Neuronal stem cell (in vitro differentiated cells): ENCODE data around the gene TTLL3.
"Not testable (repeated sequence)": the region's sequence is repeated elsewhere in the genome, so short reads cannot be mapped to it uniquely, and the experiment has no call there.

ENCODE experiments used
- DNase-seq: peaks from one replicate; pipeline ENCODE4 v3.0.0-alpha.2; 2013; ENCODE audit warnings: low spot score
- H2AFZ ChIP-seq: one replicate; pipeline ENCODE4 v1.6.1; 2013; ENCODE audit warnings: mild to moderate bottlenecking, low read length, inconsistent platforms
- H2AK5ac ChIP-seq: 2 replicates; pipeline ENCODE4 v1.6.1; 2013; ENCODE audit warnings: low read depth, mild to moderate bottlenecking, inconsistent platforms, low read length, moderate library complexity, mixed read lengths
- H2BK120ac ChIP-seq: 2 replicates; pipeline ENCODE4 v1.6.1; 2013; ENCODE audit warnings: low read depth, mild to moderate bottlenecking, inconsistent platforms, low read length, moderate library complexity, mixed read lengths
- H2BK12ac ChIP-seq: one replicate; pipeline ENCODE4 v1.6.1; 2013; ENCODE audit warnings: low read length, inconsistent platforms
- H2BK15ac ChIP-seq: 2 replicates; pipeline ENCODE4 v1.6.1; 2013; ENCODE audit warnings: mild to moderate bottlenecking, low read length, inconsistent platforms, mixed read lengths
- H2BK5ac ChIP-seq: one replicate; pipeline ENCODE4 v1.6.1; 2013; ENCODE audit warnings: inconsistent platforms, mild to moderate bottlenecking, low read length, moderate library complexity
- H3K14ac ChIP-seq: one replicate; pipeline ENCODE4 v1.6.1; 2013; ENCODE audit warnings: low read length, inconsistent platforms
- H3K18ac ChIP-seq: 2 replicates; pipeline ENCODE4 v1.6.1; 2013; ENCODE audit warnings: low read length, inconsistent platforms
- H3K23ac ChIP-seq: 2 replicates; pipeline ENCODE4 v1.6.1; 2013; ENCODE audit warnings: low read depth, mild to moderate bottlenecking, mixed read lengths, low read length, inconsistent platforms; ENCODE audit not compliant: poor library complexity
- H3K27ac ChIP-seq: replicated peaks from 3 replicates; pipeline ENCODE4 v1.5.1; 2013; ENCODE audit warnings: low read length, inconsistent platforms
- H3K27me3 ChIP-seq, 3 experiments: 2 replicates each; pipeline ENCODE4 v1.6.1; 2013; ENCODE audit warnings: low read length in 3 of 3, mild to moderate bottlenecking in 2 of 3, inconsistent platforms in 1 of 3, low read depth in 1 of 3, mixed read lengths in 1 of 3, moderate library complexity in 1 of 3; ENCODE audit not compliant: control insufficient read depth in 3 of 3, insufficient read depth in 3 of 3
- H3K36me3 ChIP-seq, 2 donors: replicated peaks in 1 of 2; 2 replicates each; pipeline ENCODE4 v1.6.1; 2013; ENCODE audit warnings: low read length in 2 of 2; ENCODE audit not compliant: control insufficient read depth in 2 of 2, insufficient read depth in 2 of 2
- H3K4ac ChIP-seq: 2 replicates; pipeline ENCODE4 v1.6.1; 2013; ENCODE audit warnings: inconsistent platforms, mild to moderate bottlenecking, low read length, moderate library complexity
- H3K4me1 ChIP-seq, 2 donors: 1 replicate in 1 of 2; 2 replicates in 1 of 2; pipeline ENCODE4 v1.6.1; 2013; ENCODE audit warnings: low read length in 2 of 2, low read depth in 1 of 2; ENCODE audit not compliant: control insufficient read depth in 2 of 2, insufficient read depth in 1 of 2
- H3K4me2 ChIP-seq: one replicate; pipeline ENCODE4 v1.6.1; 2013; ENCODE audit warnings: mild to moderate bottlenecking, low read length, inconsistent platforms; ENCODE audit not compliant: insufficient read depth, poor library complexity, severe bottlenecking
- H3K4me3 ChIP-seq, 2 donors: 2 replicates each; pipeline ENCODE4 v1.5.1; 2013; ENCODE audit warnings: low read length in 2 of 2, mild to moderate bottlenecking in 2 of 2, inconsistent platforms in 1 of 2, moderate library complexity in 1 of 2
- H3K79me1 ChIP-seq: one replicate; pipeline ENCODE4 v1.6.1; 2013; ENCODE audit warnings: low read depth, mild to moderate bottlenecking, inconsistent platforms, low read length, moderate library complexity
- H3K9ac ChIP-seq: one replicate; pipeline ENCODE4 v1.6.1; 2013; ENCODE audit warnings: mild to moderate bottlenecking, low read depth, low read length, inconsistent platforms; ENCODE audit not compliant: poor library complexity
- H3K9me3 ChIP-seq, 2 donors: replicated peaks in 1 of 2; 2 replicates each; pipeline versions ENCODE3 to v1.6.1; 2013; ENCODE audit warnings: low read length in 2 of 2, mild to moderate bottlenecking in 2 of 2, inconsistent platforms in 1 of 2, low read depth in 1 of 2, mixed read lengths in 1 of 2, moderate library complexity in 1 of 2; ENCODE audit not compliant: control insufficient read depth in 2 of 2, insufficient read depth in 1 of 2
- H4K8ac ChIP-seq: one replicate; pipeline ENCODE4 v1.6.1; 2013; ENCODE audit warnings: low read depth, mild to moderate bottlenecking, inconsistent platforms, low read length, moderate library complexity
- H4K91ac ChIP-seq: one replicate; pipeline ENCODE4 v1.6.1; 2013; ENCODE audit warnings: low read length, low read depth, mild to moderate bottlenecking, inconsistent platforms; ENCODE audit not compliant: poor library complexity
- WGBS, 2 donors: extraction: QIAGEN DNeasy Blood & Tissue Kit; methylation state at CpG; one replicate each; pipeline ENCODE4 v1.1.7; 2013; ENCODE audit warnings: missing lambda C conversion rate in 2 of 2, mixed read lengths in 1 of 2; ENCODE audit not compliant: insufficient read length in 2 of 2, insufficient replicate concordance in 1 of 2; ENCODE audit errors: extremely low coverage in 2 of 2; 5-methylcytosine and 5-hydroxymethylcytosine counted together

The TTLL3 gene

DNA sequence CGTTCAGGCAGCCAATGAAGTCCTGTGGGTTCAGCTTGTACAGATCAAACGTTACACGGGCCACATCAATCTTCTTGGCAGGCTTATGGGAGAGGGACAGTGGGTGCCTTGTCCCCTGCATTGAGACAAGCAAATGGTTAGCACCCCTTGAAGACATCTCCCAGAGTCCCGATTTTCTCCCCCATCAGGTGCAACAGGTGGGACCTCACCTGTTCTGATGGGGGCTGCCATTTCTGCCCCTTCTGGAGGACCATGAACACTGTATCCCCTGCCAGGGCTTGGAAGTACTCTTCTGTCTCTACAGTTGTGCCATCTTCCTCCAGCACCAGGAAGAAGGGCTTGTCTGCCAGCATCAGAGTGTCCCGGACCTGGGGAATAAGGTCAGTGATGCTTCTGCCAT is 59.9 kb downstream of the TTLL3 start:
- peak overlapping the region; percentile 23 for H4K8ac ChIP-seq
- no peak overlapping the region for H2BK5ac ChIP-seq
- no peak overlapping the region for H2BK12ac ChIP-seq
- H4K91ac ChIP-seq = no peak overlapping the region
- peaks cover 0 to 6% (median 0%) of the 10 kb centered on the region in 3 experiments for H3K27me3 ChIP-seq
- H2AK5ac ChIP-seq = no peak overlapping the region
- H3K36me3 ChIP-seq = no peaks in the 10 kb centered on the region
- no peak overlapping the region for H3K9ac ChIP-seq
- no peaks in the 10 kb centered on the region for H3K9me3 ChIP-seq
- H3K4me3 ChIP-seq = no peak overlapping the region
- H3K4me1 ChIP-seq = no peaks in the 10 kb centered on the region
- H3K4me2 ChIP-seq = no peak overlapping the region
- DNase-seq = no peak
- no peaks in the 10 kb centered on the region for H3K79me1 ChIP-seq
- no peak overlapping the region for H3K27ac ChIP-seq
- WGBS, 2 donors = no CpG with 5 or more reads among the region's 5 CpGs
- no peak overlapping the region for H2BK15ac ChIP-seq
- no peak overlapping the region for H2BK120ac ChIP-seq
- no peak overlapping the region for H2AFZ ChIP-seq
- no peak overlapping the region for H3K4ac ChIP-seq
- H3K18ac ChIP-seq = no peak overlapping the region
- peak overlapping the region; percentile 47 for H3K14ac ChIP-seq
- H3K23ac ChIP-seq = no peak overlapping the region

- Histone ChIP-seq H3K27ac (no peak overlapping the region), H2BK15ac (no peak overlapping the region), H2BK5ac (no peak overlapping the region), H2BK120ac (no peak overlapping the region), H3K4ac (no peak overlapping the region), H3K9me3 (no peaks in the 10 kb centered on the region), H3K4me1 (no peaks in the 10 kb centered on the region), H3K27me3 (peaks cover 0 to 6% (median 0%) of the 10 kb centered on the region in 3 experiments), H4K8ac (no peak overlapping the region), H3K23ac (no peak overlapping the region), H3K9ac (no peak overlapping the region), H3K36me3 (no peaks in the 10 kb centered on the region), H2BK12ac (no peak overlapping the region), H3K79me1 (no peaks in the 10 kb centered on the region), H3K14ac (no peak overlapping the region), H3K4me3 (no peak overlapping the region), H2AK5ac (no peak overlapping the region), H3K4me2 (no peak overlapping the region), H4K91ac (no peak overlapping the region), H3K18ac (no peak overlapping the region), H2AFZ (no peak overlapping the region)
- WGBS, 2 donors = no CpG with 5 or more reads among the region's 1 CpG
- no peak for DNase-seq
Measured at GRCh38 chr3:9870978-9871377, 60.9 kb downstream of the TTLL3 start.

DNA sequence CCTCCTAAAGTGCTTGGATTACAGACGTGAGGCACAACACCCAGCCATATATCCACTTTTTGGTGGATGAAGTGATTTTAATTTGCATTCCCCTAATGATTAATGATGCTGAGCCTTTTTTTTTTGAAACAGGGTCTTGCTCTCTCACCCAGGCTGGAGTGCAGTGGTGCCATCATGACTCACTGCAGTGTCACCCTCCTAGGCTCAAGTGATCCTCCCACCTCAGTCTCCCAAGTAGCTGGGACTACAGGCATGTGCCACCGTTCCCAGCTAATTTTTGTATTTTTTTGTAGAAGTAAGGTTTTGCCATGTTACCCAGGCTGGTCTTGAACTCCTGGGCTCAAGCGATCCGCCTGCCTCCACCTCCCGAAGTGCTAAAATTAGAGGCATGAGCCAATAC is 62.0 kb downstream of the TTLL3 start:
- H3K23ac ChIP-seq, H4K8ac ChIP-seq, H4K91ac ChIP-seq, H3K79me1 ChIP-seq, H3K14ac ChIP-seq, H3K4ac ChIP-seq, DNase-seq, H3K9me3 ChIP-seq, H2AFZ ChIP-seq, H2BK120ac ChIP-seq, H3K18ac ChIP-seq, H3K4me1 ChIP-seq, H3K27me3 ChIP-seq, H2BK5ac ChIP-seq, H2AK5ac ChIP-seq, H3K27ac ChIP-seq, H2BK12ac ChIP-seq, H3K4me2 ChIP-seq, H2BK15ac ChIP-seq, H3K4me3 ChIP-seq, H3K36me3 ChIP-seq, H3K9ac ChIP-seq: not testable (repeated sequence)
- WGBS, 2 donors = no CpG with 5 or more reads among the region's 5 CpGs

DNA sequence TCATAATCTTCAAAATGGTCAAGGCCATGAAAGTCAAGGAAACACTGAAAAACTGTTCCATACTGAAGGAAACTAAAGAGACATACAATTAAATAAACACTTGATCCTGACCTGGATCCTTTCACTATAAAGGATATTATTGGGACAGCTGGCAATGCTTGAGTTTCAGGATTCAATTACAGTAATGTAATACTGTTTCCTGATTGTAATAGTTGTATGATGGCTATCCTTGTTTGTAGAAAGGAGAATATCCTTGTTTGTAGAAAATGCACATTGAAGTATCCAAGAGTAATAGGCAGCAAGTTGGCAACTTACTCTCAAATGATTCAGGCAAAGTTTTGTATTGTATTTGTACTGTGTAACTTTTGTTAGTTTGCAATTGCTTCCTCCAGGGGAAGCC is 65.4 kb downstream of the TTLL3 start:
- Histone ChIP-seq H3K27ac (no peak overlapping the region), H2AFZ (peak overlapping the region; percentile 29), H2AK5ac (no peak overlapping the region), H3K36me3 (no peaks in the 10 kb centered on the region), H3K27me3 (peaks cover 0 to 15% (median 0%) of the 10 kb centered on the region in 3 experiments), H3K9me3 (no peaks in the 10 kb centered on the region), H3K4me1 (no peaks in the 10 kb centered on the region), H2BK5ac (no peak overlapping the region), H3K4me2 (no peak overlapping the region), H2BK15ac (no peak overlapping the region), H2BK12ac (no peak overlapping the region), H3K4me3 (no peak overlapping the region), H3K79me1 (no peaks in the 10 kb centered on the region), H3K18ac (no peak overlapping the region), H4K91ac (no peak overlapping the region), H3K9ac (no peak overlapping the region), H3K4ac (no peak overlapping the region), H4K8ac (no peak overlapping the region), H2BK120ac (no peak overlapping the region), H3K14ac (no peak overlapping the region), H3K23ac (no peak overlapping the region)
- no peak for DNase-seq
